TTC549 (cell line): Measurements from ENCODE around the gene FAM200C.

Experiments used
- FAIRE-seq: peaks from 2 replicates; lab custom pipeline; 2012; peaks lifted over from hg19 to GRCh38; lab: Jason Lieb, UNC

Gene FAM200C

DNA sequence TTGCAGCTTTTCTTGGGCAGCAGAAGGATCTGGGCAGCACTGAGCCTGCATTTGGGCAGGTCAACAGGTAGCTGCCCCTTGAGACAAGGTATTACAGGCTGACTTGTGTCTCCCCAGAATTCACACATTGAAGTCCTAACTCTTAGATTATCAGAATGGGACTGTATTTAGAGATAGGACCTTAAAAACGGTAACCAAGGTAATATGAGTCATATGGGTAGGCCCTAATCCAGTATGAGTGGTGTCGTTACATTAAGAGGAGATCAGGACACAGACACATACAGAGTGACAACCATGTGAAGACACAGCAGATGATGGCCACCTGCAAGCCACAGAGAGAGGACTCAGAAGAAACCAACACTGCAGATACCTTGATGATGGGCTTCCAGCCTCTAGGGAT, 32.6 kb downstream of the FAM200C start:
- FAIRE-seq = no peak

DNA sequence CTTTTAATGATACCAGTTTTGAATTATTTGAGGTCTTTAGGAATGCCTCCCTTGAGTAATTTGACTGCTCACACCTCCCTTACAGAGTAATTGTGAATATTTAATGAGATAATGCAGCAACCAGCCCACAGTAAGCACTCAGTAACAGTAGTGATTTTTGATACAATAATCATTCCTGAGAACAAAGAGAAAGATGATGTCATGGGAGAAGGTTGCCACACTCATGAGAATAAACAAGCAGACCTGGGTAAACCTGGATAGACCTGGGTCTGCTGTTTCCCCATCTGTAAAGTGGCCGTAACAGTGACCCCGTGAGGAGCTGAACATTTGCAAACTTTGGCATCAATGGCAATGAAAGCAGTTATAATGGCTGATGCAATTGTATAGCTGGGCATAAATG, 33.6 kb downstream of the FAM200C start:
- FAIRE-seq = no peak

DNA sequence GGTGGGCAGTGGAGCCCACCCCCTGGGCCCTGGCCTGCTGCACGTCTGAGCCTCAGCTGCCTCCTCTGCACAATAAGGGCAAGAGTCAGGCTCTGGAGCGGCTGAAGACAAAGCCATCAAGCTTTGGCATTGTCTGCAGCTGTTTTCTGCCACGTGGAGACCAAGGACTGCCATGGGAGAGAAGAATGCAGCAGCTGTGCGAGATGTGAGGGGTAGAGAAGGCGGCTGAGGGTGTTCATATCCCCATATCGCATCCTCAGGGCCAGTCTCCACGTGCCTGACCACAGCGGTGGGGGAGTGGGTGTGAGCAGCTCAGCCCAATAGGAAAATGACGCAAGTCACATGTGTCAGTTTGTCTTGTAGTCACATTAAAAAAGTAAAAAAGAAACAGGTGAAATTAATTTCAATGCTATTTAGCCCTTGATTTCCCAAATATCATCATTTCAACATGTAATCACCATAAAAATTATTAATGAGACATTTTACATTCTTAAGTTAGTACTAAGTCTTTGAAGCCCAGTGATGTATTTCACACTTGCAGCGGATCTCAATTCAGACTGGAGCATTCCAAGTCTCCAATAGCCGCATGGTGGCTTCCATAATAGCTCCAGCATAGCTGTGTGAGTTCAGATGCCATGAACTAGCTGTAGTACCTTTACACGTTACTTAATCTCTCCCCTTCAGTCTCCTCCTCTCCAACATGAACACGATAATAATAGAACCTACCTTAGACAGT, 36.0 kb downstream of the FAM200C start:
- no peak for FAIRE-seq

DNA sequence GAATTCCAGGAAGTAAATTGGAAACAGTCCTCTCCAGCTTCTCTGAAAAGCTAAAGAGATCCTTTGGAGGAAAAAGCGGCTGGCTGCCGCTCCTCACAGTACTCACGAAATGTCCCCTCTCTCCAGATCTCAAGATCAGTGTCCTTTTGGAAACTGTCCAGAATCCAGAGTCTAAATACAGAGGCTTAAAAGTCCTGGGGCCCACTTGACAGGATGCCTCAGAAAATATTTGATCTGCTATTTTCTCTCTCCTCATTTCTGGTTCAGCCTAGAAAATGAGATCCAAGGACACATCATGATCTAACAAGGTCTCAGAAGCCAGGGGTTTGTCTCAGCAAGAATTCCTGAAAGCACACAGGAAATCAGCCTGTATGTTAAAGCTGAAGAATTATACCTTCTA, 36.6 kb downstream of the FAM200C start:
- no peak for FAIRE-seq

DNA sequence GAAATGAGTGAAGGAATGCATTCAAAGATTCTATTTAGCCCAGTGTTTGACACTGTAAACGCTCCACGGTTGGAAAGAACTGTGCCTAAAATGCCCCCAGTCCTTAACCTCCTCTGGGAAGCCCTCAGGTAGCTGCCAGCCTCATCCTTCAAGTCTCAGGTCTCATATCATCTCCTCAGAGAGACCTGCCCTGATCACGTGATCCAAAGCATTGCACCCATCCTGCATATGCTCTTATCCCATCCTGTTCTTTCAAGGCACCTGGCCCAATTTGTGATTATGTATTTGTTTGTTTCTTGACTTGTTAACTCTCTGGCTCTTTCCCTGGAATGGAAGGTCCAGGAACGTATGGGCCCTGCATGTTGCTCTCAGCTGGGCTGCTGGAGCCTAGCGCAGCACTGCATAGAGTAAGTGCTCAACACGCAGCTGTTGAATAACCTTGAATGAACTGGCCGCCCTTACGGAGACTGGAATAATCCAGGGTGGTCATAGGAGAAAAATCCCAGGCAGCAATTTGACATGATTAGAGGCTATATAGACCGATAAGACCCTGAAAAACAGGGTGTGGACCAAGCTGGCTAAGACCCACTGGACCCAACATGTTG, 38.1 kb downstream of the FAM200C start:
- FAIRE-seq = no peak

DNA sequence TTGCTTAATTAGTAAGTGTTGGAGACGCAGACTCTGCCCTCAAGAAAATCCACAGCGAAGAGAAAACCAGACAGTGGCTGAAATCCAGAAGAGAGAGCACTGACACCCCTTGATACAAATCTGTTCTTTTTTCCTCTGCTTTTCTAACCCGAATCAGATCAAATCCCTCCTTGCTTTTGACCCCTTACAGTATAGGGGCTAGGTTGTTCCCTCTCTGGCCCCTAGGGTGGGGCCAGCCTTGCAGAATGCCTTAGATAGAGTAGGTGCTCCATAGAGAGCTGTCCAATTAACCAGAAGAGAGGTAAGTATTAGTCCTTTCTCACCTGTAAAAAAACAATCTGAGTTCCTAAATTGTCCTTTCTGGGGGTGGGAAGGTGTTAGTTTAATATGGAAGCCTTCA, 39.5 kb downstream of the FAM200C start:
- no peak for FAIRE-seq

DNA sequence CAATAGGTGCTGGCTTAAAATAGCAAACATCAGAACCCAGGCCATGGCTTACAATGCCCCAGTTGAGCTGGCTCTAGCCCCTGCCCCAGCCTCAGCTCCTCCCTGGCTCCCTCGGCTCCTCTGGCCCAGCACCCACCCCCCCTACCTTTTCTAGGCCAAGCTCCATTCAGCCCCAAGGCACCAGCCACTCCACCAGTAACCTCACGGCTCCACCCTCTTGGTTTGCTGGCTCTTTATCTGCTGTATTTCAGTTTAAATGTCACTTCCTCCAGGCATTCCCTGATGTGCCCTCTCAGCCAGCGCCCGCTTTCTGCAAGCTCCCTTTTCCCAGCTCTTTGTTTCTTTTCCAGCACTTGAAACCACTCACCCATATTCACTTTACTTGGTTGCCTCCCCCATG, 40.0 kb downstream of the FAM200C start:
- no peak for FAIRE-seq

DNA sequence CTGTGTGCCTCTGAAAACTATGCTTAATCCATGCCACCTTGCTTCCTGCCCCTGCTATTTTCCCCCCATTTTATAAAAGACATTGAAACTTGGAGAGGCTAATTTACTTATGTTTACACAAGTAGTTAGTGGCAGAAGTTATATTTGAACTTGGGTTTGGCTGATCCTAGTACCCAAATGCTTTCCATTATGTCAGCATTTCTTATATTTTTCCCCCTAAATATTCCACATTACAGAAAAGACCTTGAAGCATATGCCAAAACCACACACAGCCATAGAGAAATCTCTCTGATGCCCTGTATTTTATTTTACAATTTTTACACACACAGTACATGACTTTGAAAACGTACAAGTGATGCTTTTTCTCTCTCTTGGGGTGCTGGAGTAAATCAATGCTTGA, 40.6 kb downstream of the FAM200C start:
- no peak for FAIRE-seq

DNA sequence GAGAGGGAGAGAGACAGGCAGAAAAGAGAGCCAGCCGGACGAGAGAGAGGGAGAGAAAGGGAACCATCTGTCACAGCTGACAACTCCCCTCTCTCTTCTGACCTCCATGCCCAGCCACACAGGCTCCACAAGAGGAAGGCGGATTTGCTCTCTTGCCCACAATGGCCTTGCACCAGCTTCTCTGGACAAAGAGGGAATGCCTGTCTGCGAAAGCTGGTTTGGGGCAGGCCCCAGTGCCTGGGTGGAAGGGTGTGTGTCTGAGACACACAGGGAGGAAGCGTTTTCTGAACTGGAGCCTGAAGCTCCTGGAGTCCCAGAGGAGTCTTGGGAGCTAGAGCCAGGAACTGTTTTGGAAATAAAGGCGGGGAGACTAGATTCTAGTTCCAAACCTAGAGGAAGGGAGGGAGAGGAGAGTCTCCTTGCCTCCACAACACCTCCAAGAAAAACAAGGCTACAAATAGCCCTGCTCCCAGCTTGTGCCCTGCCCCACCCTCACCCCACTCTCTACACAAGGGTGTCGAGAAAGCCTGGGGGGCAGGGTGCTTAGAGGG, 41.9 kb downstream of the FAM200C start:
- no peak for FAIRE-seq

DNA sequence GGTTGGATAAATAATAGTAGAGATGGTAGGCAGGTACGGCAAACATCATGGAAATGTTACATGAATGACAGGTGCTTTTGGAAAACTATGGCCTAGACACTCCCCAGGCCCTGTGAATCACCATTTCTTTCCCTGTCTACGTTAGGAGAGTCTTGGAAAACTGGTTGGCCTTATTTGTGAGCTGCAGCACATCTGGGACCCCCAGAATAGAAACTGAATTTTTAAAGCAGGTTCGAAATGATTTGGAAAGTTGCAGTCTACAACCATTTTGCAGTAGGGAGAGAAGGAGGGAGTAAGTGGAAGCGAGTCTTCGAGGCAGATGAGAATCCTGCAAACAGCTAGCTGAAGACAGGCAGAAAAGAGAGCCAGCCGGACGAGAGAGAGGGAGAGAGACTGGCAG, 42.5 kb downstream of the FAM200C start:
- no peak for FAIRE-seq

DNA sequence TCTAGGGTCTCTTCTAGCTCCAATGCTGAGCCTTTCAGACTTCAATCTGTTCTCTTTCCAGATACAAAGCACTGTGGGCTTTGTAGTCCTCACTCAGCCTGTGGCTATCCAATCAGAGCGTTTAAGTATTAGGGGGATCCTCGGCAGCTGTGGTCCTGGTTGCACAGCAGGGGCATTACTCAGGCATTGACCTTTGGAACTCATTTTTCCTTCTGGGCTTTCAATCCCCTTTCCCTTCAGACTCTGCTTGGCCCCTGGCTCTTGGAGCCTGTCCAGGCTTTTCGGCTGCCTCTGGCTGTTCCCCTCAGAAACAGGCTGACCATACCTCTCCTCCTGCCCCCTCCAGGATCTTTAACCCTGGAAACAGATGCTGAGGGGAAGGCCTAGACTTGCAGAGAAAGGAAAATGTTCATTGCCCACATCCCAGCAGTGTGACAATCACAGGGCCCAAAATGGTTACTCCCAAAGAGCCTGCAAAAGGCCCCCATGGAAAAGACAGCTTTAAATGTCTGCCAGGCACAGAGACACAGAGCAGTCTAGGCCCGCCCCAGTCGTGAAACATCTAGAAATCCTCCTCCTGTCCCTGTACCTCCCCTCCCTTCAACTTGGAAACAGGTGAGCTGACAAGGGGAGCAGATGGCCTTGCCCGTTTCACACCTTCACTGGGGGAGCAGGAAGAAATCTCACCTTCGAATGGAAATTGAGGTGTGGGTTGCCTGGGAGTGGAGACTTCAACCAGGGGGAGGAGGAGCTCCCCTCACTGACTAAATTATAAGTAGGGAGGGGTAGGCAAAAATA, 43.1 kb downstream of the FAM200C start:
- no peak for FAIRE-seq

DNA sequence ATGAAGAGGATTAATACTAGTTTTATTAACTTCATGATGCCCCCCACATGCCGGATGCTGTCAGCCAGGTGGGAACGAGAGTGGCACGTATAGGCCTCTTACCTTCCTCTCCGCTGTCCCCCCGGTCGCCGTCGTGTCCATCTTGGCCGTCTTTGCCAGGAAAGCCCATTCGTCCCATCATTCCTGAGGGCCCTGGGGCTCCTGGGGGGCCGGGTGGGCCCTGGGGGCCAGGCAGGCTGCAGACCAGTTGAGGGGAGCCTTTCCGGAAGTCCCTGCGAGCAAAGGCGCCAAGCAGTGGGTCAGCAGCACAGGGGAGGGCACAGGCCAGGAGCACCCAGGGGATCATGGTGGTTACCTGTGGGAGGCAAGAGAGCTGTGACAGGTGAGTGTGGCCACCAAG, 45.2 kb downstream of the FAM200C start:
- FAIRE-seq = no peak

DNA sequence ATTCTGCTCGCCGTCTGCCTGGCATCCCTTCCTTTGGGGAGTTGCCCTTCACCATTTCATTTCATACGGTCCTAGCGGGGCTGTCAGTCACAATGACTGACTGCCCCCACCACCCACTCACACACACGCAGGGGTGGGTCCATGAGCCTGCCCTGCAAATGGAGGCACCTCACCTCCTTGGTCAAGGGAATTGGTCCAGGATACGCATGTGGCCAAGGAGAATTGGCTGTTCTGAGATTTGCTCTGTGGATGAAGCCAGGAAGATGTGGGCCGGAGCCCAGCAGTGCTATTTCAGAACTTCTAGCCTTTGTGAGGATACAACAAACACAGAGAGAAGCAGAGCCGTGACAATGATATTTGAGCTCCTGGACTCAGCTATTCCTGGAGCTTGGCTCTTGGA, 46.5 kb downstream of the FAM200C start:
- no peak for FAIRE-seq

DNA sequence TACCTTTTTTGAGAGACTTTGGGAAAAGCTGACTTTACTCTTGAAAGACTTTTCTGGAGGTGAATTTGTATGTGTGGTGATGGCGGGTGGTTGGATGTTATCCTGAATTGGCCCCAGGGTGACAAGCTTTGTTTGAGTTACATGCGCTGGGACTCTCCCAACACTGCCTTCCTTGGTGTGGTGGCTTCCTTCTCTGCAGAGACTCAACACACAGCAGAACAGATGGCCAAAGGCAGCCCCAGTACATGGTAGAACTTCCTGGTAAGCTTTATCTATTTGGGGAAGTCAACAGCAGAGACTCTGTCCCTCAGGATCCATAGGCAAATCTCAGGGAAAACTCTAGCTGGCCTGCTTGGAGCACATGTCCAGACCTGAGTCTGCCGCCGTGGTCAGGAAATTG, 47.5 kb downstream of the FAM200C start:
- FAIRE-seq = no peak

DNA sequence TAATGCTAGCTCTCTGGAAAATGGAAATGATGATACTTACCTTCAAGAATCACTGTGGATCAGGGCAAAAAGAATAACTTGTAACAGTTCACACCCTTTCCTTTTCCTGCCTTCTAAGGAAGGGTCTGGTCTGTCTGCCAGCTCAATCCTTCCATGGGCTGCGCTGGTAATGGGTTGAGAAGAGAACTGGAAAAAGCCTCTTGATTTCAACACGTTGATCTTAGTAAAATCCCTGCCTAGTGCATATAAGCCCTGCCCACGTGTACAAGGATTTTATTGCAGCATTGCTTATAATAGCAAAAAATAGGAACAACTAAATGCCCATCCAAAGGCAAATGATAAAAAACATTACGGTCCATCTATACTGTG, 49.9 kb downstream of the FAM200C start:
- FAIRE-seq = no peak

DNA sequence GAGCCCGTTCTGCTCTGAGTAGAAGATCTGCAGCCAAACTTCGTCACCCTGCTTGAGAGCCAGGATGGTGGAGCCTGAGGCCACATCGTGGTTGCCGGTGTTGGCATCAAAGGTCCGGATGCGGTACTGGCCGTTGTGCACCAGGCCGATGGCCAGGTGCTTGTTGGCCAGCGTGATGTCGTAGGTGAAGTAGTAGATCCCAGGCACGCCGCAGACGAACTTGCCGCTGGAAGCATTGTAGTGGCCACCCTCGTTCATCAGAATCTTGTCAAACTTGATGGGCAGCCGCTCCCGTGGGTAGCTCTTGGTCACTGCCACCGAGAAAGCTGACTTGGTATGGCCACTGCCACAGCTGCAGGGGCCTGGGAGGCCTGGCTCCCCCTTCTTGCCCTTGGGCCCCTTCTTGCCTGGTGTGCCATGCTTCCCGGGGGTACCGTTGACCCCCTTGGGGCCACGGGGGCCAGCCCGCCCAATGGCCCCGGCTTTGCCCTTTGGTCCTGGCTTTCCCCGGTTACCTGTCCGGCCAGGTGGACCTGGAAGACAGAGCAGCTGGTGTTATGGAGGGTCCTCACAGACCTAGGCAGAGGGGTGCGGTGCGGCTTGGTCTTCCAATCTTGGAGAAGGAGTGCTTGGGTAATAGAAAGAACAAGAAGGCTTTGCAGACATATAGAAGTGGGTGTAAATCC, 50.5 kb downstream of the FAM200C start:
- FAIRE-seq = no peak

DNA sequence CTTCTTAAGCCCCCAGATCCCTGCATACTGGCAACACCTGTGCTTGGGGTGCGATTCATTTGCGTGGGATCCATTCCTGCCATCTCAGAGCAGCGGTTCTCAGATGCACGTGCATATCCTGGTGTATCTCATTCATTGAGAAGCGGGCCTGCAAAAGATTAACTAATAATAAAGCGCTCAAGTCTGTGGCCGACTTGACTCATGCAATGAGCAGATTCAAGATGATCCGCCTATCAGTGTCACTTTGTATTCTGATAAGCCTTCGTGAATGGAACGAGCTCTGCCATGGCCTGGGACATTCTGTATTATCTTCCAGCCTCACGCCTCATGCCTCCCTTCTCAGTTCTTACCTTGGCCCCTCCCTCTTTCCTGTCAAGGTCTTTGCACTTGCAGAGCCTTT, 51.8 kb downstream of the FAM200C start:
- no peak for FAIRE-seq

DNA sequence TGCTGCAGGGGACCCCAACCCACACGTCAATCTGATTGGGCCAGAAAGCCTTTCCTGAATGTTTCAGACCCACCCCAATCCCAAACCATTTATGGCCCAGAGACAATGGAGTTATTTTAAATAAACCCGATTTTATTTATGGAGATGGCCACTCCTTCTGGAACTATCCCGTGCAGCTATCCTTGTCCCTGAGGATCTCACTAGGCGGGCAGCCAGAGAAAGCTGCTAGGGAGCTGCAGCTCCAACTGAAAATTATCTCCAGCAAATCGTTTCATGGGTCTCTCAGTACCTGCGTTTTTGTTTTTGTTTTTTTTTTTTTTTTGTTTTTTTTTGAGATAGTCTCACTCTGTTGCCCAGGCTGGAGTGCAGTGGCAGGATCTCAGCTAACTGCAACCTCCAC, 52.4 kb downstream of the FAM200C start:
- no peak for FAIRE-seq
